ENCODE data around the gene SRBD1. TPM values are rescaled to one million over a fixed set of nuclear protein-coding genes. Genes with fewer than 3 reads are reported as not detected.

The SRBD1 gene
- total RNA-seq, 1 donor, result 17.4 TPM

- H3K79me2 ChIP-seq (ENCODE audit: insufficient read depth, low read length), result peaks cover 35% of the 10 kb centered on the region
- no peak overlapping the region for H3K4me2 ChIP-seq (ENCODE audit: insufficient read depth, low read length)
- no peaks in the 10 kb centered on the region for H4K20me1 ChIP-seq (ENCODE audit: insufficient read depth, low read length)
- no peaks in the 10 kb centered on the region for H3K36me3 ChIP-seq (ENCODE audit: insufficient read depth, low read length)
- no peak overlapping the region for H3K27ac ChIP-seq (ENCODE audit: low read depth, low read length)
- H2AFZ ChIP-seq (ENCODE audit: low read length), result no peak overlapping the region
- no peak for TF ChIP-seq CTCF (IDR thresholded peaks at IDR 0.05; ENCODE audit: extremely low read depth, low read depth, low read length)
- H3K27me3 ChIP-seq (ENCODE audit: insufficient read depth, low read length), result no peaks in the 10 kb centered on the region
- DNase-seq (ENCODE audit: insufficient read length, low spot score, missing footprints), result no peak
- no peaks in the 10 kb centered on the region for H3K9me3 ChIP-seq (ENCODE audit: low read depth, low read length)
- H3K4me1 ChIP-seq (ENCODE audit: insufficient read depth, low read length), result peaks cover 4% of the 10 kb centered on the region
- no peak overlapping the region for H3K4me3 ChIP-seq (ENCODE audit: insufficient read depth, low read length)
Observed at GRCh38 chr2:45588158-45588829, 22.8 kb downstream of the SRBD1 start.

GRCh38 chr2:45586600-45586999 lies 24.5 kb downstream of the SRBD1 start:
- Histone ChIP-seq H4K20me1 (ENCODE audit: insufficient read depth, low read length) (no peaks in the 10 kb centered on the region), H3K27ac (ENCODE audit: low read depth, low read length) (no peak overlapping the region), H3K4me1 (ENCODE audit: insufficient read depth, low read length) (peaks cover 4% of the 10 kb centered on the region), H3K79me2 (ENCODE audit: insufficient read depth, low read length) (peaks cover 23% of the 10 kb centered on the region), H2AFZ (ENCODE audit: low read length) (no peak overlapping the region), H3K27me3 (ENCODE audit: insufficient read depth, low read length) (no peaks in the 10 kb centered on the region), H3K9me3 (ENCODE audit: low read depth, low read length) (no peaks in the 10 kb centered on the region), H3K36me3 (ENCODE audit: insufficient read depth, low read length) (no peaks in the 10 kb centered on the region), H3K4me3 (ENCODE audit: insufficient read depth, low read length) (no peak overlapping the region), H3K4me2 (ENCODE audit: insufficient read depth, low read length) (no peak overlapping the region)
- no peak for TF ChIP-seq CTCF (IDR thresholded peaks at IDR 0.05; ENCODE audit: extremely low read depth, low read depth, low read length)
- no peak for DNase-seq (ENCODE audit: insufficient read length, low spot score, missing footprints)

- peak overlapping the region; percentile 23 for H2AFZ ChIP-seq (ENCODE audit: low read length)
- peak overlapping the region; percentile 39 for H3K4me3 ChIP-seq (ENCODE audit: insufficient read depth, low read length)
- no peaks in the 10 kb centered on the region for H3K27me3 ChIP-seq (ENCODE audit: insufficient read depth, low read length)
- DNase-seq (ENCODE audit: insufficient read length, low spot score, missing footprints), result peak; percentile 41
- H3K4me1 ChIP-seq (ENCODE audit: insufficient read depth, low read length), result no peaks in the 10 kb centered on the region
- H3K36me3 ChIP-seq (ENCODE audit: insufficient read depth, low read length), result no peaks in the 10 kb centered on the region
- H3K79me2 ChIP-seq (ENCODE audit: insufficient read depth, low read length), result peaks cover 17% of the 10 kb centered on the region
- no peak overlapping the region for H3K27ac ChIP-seq (ENCODE audit: low read depth, low read length)
- H4K20me1 ChIP-seq (ENCODE audit: insufficient read depth, low read length), result no peaks in the 10 kb centered on the region
- no peaks in the 10 kb centered on the region for H3K9me3 ChIP-seq (ENCODE audit: low read depth, low read length)
- TF ChIP-seq CTCF (IDR thresholded peaks at IDR 0.05; ENCODE audit: extremely low read depth, low read depth, low read length), result peak; percentile 83
- H3K4me2 ChIP-seq (ENCODE audit: insufficient read depth, low read length), result peak overlapping the region; percentile 62
Observed at GRCh38 chr2:45585267-45585861, 25.7 kb downstream of the SRBD1 start.

- Histone ChIP-seq H3K79me2 (ENCODE audit: insufficient read depth, low read length) (peaks cover 9% of the 10 kb centered on the region), H3K9me3 (ENCODE audit: low read depth, low read length) (no peaks in the 10 kb centered on the region), H4K20me1 (ENCODE audit: insufficient read depth, low read length) (no peaks in the 10 kb centered on the region), H3K4me2 (ENCODE audit: insufficient read depth, low read length) (no peak overlapping the region), H3K4me3 (ENCODE audit: insufficient read depth, low read length) (no peak overlapping the region), H3K27me3 (ENCODE audit: insufficient read depth, low read length) (no peaks in the 10 kb centered on the region), H2AFZ (ENCODE audit: low read length) (no peak overlapping the region), H3K36me3 (ENCODE audit: insufficient read depth, low read length) (no peaks in the 10 kb centered on the region), H3K27ac (ENCODE audit: low read depth, low read length) (no peak overlapping the region), H3K4me1 (ENCODE audit: insufficient read depth, low read length) (no peaks in the 10 kb centered on the region)
- no peak for TF ChIP-seq CTCF (IDR thresholded peaks at IDR 0.05; ENCODE audit: extremely low read depth, low read depth, low read length)
- DNase-seq (ENCODE audit: insufficient read length, low spot score, missing footprints), result no peak
Observed at GRCh38 chr2:45583977-45584376, 27.1 kb downstream of the SRBD1 start.
